NB4 (cell line): ENCODE data around the gene AMY1C.

ENCODE experiments used
- DNase-seq: peaks from one replicate; pipeline ENCODE4 v3.0.0; 2010; ENCODE audit warnings: low read depth
- H3K4me3 ChIP-seq: one replicate; pipeline ENCODE4 v1.5.1; 2011; ENCODE audit warnings: mild to moderate bottlenecking, low read depth, low read length, moderate library complexity
- CTCF ChIP-seq: IDR thresholded peaks from one replicate; pipeline ENCODE4 v1.5.1; 2012; ENCODE audit warnings: low read depth, low read length
- MAX ChIP-seq: IDR thresholded peaks from 2 replicates; pipeline ENCODE4 v1.6.1; 2011; ENCODE audit warnings: low read depth, low read length
- MYC ChIP-seq: IDR thresholded peaks from 2 replicates; pipeline ENCODE4 v1.6.1; 2011; ENCODE audit warnings: low read depth, low read length
- POLR2A ChIP-seq: IDR thresholded peaks from 2 replicates; pipeline ENCODE4 v1.6.1; 2011; ENCODE audit warnings: mild to moderate bottlenecking; ENCODE audit not compliant: insufficient read length; ENCODE audit errors: extremely low read depth

Gene AMY1C

GRCh38 chr1:103783944-103784377 is 34.3 kb downstream of the AMY1C start:
- no peak for TF ChIP-seq POLR2A
- no peak overlapping the region for H3K4me3 ChIP-seq
- no peak for DNase-seq

- TF ChIP-seq CTCF (no peak), MAX (no peak), MYC (no peak), POLR2A (no peak)
- no peak overlapping the region for H3K4me3 ChIP-seq
- peak; percentile 21 for DNase-seq
Measured at GRCh38 chr1:103788377-103788776, 38.7 kb downstream of the AMY1C start.

- TF ChIP-seq MYC, result no peak
- no peak for TF ChIP-seq POLR2A
- no peak for TF ChIP-seq MAX
- no peak overlapping the region for H3K4me3 ChIP-seq
- no peak for DNase-seq
Measured at GRCh38 chr1:103790172-103790571, 40.5 kb downstream of the AMY1C start.
